Panc1 (cell line): ENCODE data around the gene MACROD2. TPM values are rescaled to one million over a fixed set of nuclear protein-coding genes. Genes with fewer than 3 reads are reported as not detected.

Source experiments
- ATAC-seq: fragments of 200-7000 bp; cut with Tn5 transposase; 2 replicates; pipeline ENCODE4 v1.9.1; 2020; ENCODE audit warnings: mild to moderate bottlenecking, moderate library complexity
- BruUV-seq: library from RNA; stranded (reverse); fragments of 400-500 nt; replicated peaks from 2 replicates; lab custom pipeline; 2021; lab: Mats Ljungman, UMichigan
- CTCF ChIA-PET: fragments of 300-600 bp; sonication (Branson Sonifier 250); formaldehyde crosslinking; loops from one replicate; lab custom pipeline; 2022; ENCODE audit warnings: antibody characterized with exemption; lab: Charles Lee
- POLR2A ChIA-PET: fragments of 300-600 bp; sonication (Branson Sonifier 250); formaldehyde crosslinking; loops from one replicate; lab custom pipeline; 2022; ENCODE audit warnings: antibody characterized with exemption; lab: Charles Lee
- DNase-seq: peaks from one replicate; pipeline ENCODE4 v3.0.0-alpha.2; 2010; ENCODE audit warnings: low read depth, low spot score
- H3K27ac ChIP-seq: 2 replicates; pipeline ENCODE4 v1.5.1; 2011; ENCODE audit warnings: mild to moderate bottlenecking, low read length, inconsistent platforms
- H3K27me3 ChIP-seq: fragments of 200-500 bp; sonication (Bioruptor generic); 2 replicates; pipeline ENCODE4 v1.6.0; 2014; ENCODE audit warnings: low read length, inconsistent platforms; ENCODE audit not compliant: control insufficient read depth, insufficient read depth
- H3K36me3 ChIP-seq: fragments of 200-500 bp; sonication (Bioruptor generic); 2 replicates; pipeline ENCODE4 v1.5.1; 2014; ENCODE audit warnings: inconsistent platforms, mild to moderate bottlenecking, low read length, moderate library complexity; ENCODE audit not compliant: control insufficient read depth, insufficient read depth
- H3K4me1 ChIP-seq: 2 replicates; pipeline ENCODE4 v1.5.1; 2011; ENCODE audit warnings: inconsistent platforms, mild to moderate bottlenecking, low read length, moderate library complexity; ENCODE audit not compliant: control insufficient read depth, insufficient read depth
- H3K4me3 ChIP-seq, 2 experiments: 2 replicates each; pipeline ENCODE4 v1.5.1; 2011 to 2012; ENCODE audit warnings: low read depth in 2 of 2, low read length in 2 of 2, mild to moderate bottlenecking in 2 of 2, inconsistent platforms in 1 of 2, moderate library complexity in 1 of 2
- H3K9me3 ChIP-seq: fragments of 200-500 bp; sonication (Bioruptor generic); 2 replicates; pipeline ENCODE4 v1.5.1; 2014; ENCODE audit warnings: low read depth, mild to moderate bottlenecking, inconsistent platforms, low read length, moderate library complexity; ENCODE audit not compliant: control insufficient read depth, insufficient read depth
- POLR2AphosphoS5 ChIP-seq: IDR thresholded peaks from 2 replicates; pipeline ENCODE4 v1.6.1; 2012; ENCODE audit warnings: mild to moderate bottlenecking, low read depth, low read length, moderate library complexity
- SIN3A ChIP-seq: IDR thresholded peaks from 2 replicates; pipeline ENCODE4 v1.6.1; 2012; ENCODE audit warnings: low read depth, mild to moderate bottlenecking, low read length, moderate library complexity, borderline replicate concordance; ENCODE audit not compliant: insufficient read depth
- TCF7L2 ChIP-seq: IDR thresholded peaks from 2 replicates; pipeline ENCODE4 v1.6.1; 2011; ENCODE audit warnings: mild to moderate bottlenecking, low read depth, low read length, inconsistent platforms
- in situ Hi-C: cut with HindIII; loops from 2 replicates; pipeline ENCODE4 v1.10.0; 2016; ENCODE audit warnings: low sequenced_read_pairs, low pct_unique_long_range_greater_than_20kb
- intact Hi-C: fragments of 100-400 bp; cut with micrococcal nuclease; formaldehyde crosslinking; loops from one replicate; pipeline ENCODE4 v1.10.0; 2022; ENCODE audit not compliant: unreplicated experiment
- total RNA-seq: library from RNA; stranded (reverse); gene quantifications from one replicate; pipeline ENCODE4 v1.2.1, GENCODE V29; 2021; ENCODE audit not compliant: unreplicated experiment
- TF ChIP-seq, protein P1 (sequence below): fragments of 450-650 bp; IDR thresholded peaks from 2 replicates; pipeline ENCODE4 v1.5.1; 2017; ENCODE audit warnings: mild to moderate bottlenecking
- TF ChIP-seq, protein P2 (sequence below), 2 experiments: IDR thresholded peaks; 2 replicates each; pipeline ENCODE4 v1.6.1; 2011 to 2012; ENCODE audit warnings: low read depth in 2 of 2, control low read depth in 1 of 2, low read length in 1 of 2, mild to moderate bottlenecking in 1 of 2, moderate library complexity in 1 of 2; ENCODE audit not compliant: insufficient read depth in 1 of 2

The MACROD2 gene
- total RNA-seq, 1 experiment from 2014 or later, result 1.2 TPM

GRCh38 chr20:14701326-14701725 lies 706.0 kb downstream of the MACROD2 start:
- no TSS peak for BruUV-seq
- H3K27me3 ChIP-seq, result no peaks in the 10 kb centered on the region
- H3K4me1 ChIP-seq, result no peaks in the 10 kb centered on the region
- DNase-seq, result no peak
- H3K9me3 ChIP-seq, result no peaks in the 10 kb centered on the region
- in situ Hi-C loops (no loop called here), intact Hi-C loops (no loop called here)
- H3K27ac ChIP-seq, result no peak overlapping the region
- no peak overlapping the region for H3K4me3 ChIP-seq
- no peaks in the 10 kb centered on the region for H3K36me3 ChIP-seq
- TF ChIP-seq POLR2AphosphoS5 (no peak), SIN3A (no peak), TCF7L2 (no peak)
- TF ChIP-seq, protein P1, sequence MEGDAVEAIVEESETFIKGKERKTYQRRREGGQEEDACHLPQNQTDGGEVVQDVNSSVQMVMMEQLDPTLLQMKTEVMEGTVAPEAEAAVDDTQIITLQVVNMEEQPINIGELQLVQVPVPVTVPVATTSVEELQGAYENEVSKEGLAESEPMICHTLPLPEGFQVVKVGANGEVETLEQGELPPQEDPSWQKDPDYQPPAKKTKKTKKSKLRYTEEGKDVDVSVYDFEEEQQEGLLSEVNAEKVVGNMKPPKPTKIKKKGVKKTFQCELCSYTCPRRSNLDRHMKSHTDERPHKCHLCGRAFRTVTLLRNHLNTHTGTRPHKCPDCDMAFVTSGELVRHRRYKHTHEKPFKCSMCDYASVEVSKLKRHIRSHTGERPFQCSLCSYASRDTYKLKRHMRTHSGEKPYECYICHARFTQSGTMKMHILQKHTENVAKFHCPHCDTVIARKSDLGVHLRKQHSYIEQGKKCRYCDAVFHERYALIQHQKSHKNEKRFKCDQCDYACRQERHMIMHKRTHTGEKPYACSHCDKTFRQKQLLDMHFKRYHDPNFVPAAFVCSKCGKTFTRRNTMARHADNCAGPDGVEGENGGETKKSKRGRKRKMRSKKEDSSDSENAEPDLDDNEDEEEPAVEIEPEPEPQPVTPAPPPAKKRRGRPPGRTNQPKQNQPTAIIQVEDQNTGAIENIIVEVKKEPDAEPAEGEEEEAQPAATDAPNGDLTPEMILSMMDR, result no peak
- TF ChIP-seq, protein P2, sequence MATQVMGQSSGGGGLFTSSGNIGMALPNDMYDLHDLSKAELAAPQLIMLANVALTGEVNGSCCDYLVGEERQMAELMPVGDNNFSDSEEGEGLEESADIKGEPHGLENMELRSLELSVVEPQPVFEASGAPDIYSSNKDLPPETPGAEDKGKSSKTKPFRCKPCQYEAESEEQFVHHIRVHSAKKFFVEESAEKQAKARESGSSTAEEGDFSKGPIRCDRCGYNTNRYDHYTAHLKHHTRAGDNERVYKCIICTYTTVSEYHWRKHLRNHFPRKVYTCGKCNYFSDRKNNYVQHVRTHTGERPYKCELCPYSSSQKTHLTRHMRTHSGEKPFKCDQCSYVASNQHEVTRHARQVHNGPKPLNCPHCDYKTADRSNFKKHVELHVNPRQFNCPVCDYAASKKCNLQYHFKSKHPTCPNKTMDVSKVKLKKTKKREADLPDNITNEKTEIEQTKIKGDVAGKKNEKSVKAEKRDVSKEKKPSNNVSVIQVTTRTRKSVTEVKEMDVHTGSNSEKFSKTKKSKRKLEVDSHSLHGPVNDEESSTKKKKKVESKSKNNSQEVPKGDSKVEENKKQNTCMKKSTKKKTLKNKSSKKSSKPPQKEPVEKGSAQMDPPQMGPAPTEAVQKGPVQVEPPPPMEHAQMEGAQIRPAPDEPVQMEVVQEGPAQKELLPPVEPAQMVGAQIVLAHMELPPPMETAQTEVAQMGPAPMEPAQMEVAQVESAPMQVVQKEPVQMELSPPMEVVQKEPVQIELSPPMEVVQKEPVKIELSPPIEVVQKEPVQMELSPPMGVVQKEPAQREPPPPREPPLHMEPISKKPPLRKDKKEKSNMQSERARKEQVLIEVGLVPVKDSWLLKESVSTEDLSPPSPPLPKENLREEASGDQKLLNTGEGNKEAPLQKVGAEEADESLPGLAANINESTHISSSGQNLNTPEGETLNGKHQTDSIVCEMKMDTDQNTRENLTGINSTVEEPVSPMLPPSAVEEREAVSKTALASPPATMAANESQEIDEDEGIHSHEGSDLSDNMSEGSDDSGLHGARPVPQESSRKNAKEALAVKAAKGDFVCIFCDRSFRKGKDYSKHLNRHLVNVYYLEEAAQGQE (IDR thresholded peaks at IDR 0.05; ENCODE audit: insufficient read depth in 1 of 2, low read depth in 2 of 2, low read length in 1 of 2), result no peak
- ChIA-PET CTCF (no interaction called here), POLR2A (no interaction called here)
- no peak for ATAC-seq

DNA sequence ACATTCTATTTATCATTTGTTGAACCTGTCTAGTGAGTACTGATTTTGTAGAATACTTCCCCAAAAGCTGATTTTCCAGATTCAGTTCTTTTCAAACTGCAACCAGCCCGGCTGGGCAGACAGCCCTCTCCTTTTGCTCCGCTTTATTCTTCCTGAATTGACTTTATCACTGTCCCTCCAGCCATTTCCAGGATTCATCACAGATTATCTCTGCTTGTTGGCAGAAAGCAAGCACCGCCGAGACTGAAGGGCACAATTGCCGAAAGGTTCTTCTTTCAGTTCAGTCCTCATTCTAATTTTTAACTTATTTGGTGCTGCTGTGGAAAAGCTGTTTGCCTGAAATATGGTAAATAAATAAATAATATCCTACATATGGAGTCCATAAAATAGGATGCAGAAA lies 711.2 kb downstream of the MACROD2 start:
- H3K4me3 ChIP-seq, result no peak overlapping the region
- ATAC-seq (no peak), DNase-seq (no peak)
- H3K36me3 ChIP-seq, result no peaks in the 10 kb centered on the region
- ChIA-PET POLR2A (no interaction called here), CTCF (no interaction called here)
- in situ Hi-C loops (no loop called here), intact Hi-C loops (no loop called here)
- no peak for TF ChIP-seq TCF7L2
- TF ChIP-seq POLR2AphosphoS5, result no peak
- TF ChIP-seq, protein P1, result no peak
- no peak for TF ChIP-seq SIN3A
- TF ChIP-seq, protein P2 (IDR thresholded peaks at IDR 0.05; ENCODE audit: insufficient read depth in 1 of 2, low read depth in 2 of 2, low read length in 1 of 2), result no peak
- BruUV-seq, result no TSS peak
- no peaks in the 10 kb centered on the region for H3K4me1 ChIP-seq
- no peaks in the 10 kb centered on the region for H3K27me3 ChIP-seq
- no peak overlapping the region for H3K27ac ChIP-seq
- H3K9me3 ChIP-seq, result no peaks in the 10 kb centered on the region
